ENCODE results near the gene VRK3.
"Not testable (repeated sequence)": the region's sequence is repeated elsewhere in the genome, so short reads cannot be mapped to it uniquely, and the experiment has no call there.

Gene VRK3

DNA sequence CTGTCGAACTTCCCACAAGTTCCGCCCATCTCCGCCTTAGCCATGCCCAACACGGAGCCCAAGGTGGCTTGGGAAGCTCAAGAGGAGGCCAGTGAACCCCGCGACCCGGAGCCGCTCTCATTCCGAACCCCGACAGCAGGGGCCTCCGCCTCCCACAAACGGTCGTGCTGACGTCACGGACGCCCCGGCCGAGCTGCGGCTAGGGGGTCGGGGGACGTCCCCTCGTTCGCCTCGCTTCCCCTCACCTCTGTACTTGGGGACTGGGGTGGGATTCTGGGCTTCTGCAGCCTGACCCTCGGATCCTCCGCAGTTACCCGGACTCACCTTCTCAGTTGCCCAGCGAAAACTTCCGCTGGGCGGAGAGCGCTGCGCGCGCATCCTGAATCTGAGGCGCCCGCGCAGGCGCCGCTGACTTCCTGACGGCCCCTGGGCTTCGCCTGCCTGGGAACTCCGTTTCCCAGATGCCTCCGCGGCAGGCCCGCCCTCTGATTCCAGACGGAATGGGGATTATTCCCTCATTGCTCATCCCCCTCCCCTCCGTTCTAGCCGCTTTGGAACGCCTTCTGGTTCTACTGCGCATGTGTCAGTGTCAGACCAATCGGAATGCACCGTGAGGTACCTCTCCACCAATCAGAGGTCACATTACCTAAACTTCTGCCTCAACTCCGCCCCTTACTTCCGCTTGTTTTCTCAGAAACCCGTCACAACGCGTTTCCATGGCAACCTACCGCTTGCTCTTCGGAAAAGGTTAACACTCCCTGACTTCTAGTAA is at the start of gene VRK3:
Gene VRK3 (minus strand): TSS at position 351 of the 772 bp plus-strand sequence. CDS start 9,210 bp downstream, outside the sequence.
- peak; percentile 100 for DNase-seq (ENCODE audit: low spot score)

- not testable (repeated sequence) for DNase-seq (ENCODE audit: low spot score)
These were observed 43.2 kb upstream of the VRK3 start for GRCh38 chr19:50068382-50068781.

GRCh38 chr19:50067575-50067974 is 42.4 kb upstream of the VRK3 start:
- no peak for DNase-seq (ENCODE audit: low spot score)

DNA sequence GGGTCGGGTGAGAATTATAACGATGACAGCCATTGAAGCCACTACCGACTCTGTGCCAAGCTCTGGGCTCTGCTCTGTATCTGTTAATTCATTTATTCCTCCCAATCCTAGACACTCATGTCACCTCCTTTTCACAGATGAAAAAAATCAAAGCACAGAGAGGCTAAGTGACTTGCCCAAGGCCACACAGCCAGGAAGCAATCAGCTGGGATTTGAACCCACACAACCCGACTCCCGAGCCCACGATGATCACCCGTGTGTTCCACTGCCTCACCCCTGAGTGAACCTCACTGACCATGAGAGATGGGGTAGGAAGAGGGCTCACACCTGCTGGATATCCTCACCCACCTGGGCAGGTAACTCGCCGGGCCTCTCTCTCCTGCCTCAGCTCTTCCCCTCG is 40.8 kb upstream of the VRK3 start:
- DNase-seq (ENCODE audit: low spot score), result no peak

DNA sequence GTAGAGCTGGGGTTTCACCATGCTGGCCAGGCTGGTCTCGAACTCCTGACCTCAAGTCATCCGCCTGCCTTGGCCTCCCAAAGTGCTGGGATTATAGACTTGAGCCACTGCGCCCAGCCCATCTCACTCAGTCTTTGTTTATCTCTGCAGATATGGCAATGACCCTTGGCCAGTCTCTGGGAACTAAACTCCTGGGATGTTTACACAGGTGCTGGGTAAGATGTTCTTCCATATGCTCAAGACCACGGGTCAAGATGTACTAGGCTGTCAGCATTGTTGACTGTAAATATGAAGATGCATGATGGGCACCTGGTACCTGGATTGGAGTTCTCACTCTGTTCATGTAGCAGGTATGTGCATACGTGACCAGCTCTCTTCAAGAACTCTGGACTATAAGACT is 36.5 kb upstream of the VRK3 start:
- no peak for DNase-seq (ENCODE audit: low spot score)

GRCh38 chr19:50060107-50060506 is 34.9 kb upstream of the VRK3 start:
- no peak for DNase-seq (ENCODE audit: low spot score)

GRCh38 chr19:50059045-50059444 is 33.9 kb upstream of the VRK3 start:
- no peak for DNase-seq (ENCODE audit: low spot score)

DNA sequence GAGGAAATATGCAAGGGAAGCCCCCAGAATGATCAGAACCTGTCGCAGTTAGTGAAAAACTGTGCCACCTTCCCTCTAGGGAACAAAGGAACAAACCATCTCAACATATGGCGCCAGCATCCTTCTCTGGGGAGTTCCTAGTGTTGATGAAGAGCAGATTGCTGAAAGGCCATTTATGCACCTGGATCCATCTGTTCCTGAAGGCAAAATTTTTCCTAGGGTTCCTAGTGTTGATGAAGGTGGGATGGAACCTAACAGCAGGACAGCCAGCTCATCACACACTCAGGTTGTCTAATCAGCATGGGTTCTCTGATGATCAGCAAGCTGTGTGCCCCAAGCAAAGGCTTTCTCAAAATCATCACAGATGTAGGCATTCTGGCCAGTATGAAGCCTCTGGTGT is 33.3 kb upstream of the VRK3 start:
- DNase-seq (ENCODE audit: low spot score), result no peak

DNA sequence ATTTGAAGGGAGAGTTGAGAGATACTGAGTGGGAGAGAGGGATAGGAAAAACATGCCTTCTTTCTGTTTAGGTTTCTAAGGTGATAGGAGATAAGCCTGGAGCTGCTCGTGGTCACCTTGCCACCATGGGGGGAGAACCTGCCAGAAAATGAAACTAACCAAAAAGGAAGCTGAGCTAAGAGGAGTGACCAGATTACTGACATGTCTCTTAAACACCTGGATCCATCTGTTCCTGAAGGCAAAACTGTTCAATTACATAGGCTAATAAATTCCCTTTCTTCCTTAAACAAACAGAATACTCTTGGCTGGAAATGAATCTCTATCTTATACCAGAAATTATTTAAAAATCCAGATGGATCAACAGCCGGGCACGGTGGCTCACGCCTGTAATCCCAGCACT is 27.9 kb upstream of the VRK3 start:
- no peak for DNase-seq (ENCODE audit: low spot score)

GRCh38 chr19:50051964-50052363 is 26.8 kb upstream of the VRK3 start:
- no peak for DNase-seq (ENCODE audit: low spot score)

DNA sequence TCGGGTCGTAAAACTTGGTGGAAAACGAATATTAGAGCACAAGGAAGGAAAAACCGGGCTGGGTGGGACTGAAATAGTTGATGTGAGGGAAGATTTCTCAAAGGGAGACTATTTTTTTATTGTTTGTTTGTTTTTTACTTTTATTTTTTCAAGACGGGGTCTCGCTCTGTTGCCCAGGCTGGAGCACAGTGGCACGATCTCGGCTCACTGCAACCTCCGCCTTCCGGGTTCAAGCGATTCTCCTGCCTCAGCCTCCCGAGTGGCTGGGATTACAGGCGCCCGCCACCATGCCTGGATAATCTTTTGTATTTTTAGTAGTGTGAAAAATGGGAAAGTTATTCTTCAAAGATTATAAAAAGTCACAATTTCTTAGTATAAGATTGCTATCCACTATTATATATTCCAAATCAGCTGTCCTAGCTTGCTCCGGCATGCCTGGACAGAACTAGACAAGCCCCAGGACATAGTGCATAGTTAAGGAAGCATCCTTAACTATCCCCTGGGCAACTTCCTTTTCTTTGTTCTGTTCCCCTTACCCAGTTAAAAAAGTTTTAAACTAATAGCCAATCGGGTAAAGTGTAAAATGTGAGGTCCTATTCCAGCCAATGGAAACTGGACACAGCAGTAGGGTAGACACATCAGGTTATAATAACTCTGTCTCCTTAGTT is 26.2 kb upstream of the VRK3 start:
- not testable (repeated sequence) for DNase-seq (ENCODE audit: low spot score)

GRCh38 chr19:50050406-50051227 is 25.4 kb upstream of the VRK3 start:
- peak; percentile 88 for DNase-seq (ENCODE audit: low spot score)

DNA sequence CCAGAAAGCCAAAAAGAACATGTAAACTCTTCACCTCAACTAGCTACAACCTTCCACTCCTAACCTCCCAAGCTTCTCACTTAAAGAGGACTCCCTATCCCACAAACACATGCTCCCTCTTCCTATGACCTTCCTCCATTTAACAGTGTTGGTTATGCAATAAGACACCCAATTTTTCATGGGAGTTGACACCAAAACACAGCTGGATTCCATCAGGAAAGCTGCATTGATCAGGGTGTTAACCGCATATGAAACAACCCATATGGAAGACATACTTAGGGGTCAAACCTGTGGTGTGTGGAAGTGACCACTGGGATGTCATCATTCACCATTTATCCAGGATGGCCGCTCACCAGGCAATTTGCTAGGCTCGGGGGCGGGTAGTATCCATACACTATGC is 22.5 kb upstream of the VRK3 start:
- DNase-seq (ENCODE audit: low spot score), result no peak

DNA sequence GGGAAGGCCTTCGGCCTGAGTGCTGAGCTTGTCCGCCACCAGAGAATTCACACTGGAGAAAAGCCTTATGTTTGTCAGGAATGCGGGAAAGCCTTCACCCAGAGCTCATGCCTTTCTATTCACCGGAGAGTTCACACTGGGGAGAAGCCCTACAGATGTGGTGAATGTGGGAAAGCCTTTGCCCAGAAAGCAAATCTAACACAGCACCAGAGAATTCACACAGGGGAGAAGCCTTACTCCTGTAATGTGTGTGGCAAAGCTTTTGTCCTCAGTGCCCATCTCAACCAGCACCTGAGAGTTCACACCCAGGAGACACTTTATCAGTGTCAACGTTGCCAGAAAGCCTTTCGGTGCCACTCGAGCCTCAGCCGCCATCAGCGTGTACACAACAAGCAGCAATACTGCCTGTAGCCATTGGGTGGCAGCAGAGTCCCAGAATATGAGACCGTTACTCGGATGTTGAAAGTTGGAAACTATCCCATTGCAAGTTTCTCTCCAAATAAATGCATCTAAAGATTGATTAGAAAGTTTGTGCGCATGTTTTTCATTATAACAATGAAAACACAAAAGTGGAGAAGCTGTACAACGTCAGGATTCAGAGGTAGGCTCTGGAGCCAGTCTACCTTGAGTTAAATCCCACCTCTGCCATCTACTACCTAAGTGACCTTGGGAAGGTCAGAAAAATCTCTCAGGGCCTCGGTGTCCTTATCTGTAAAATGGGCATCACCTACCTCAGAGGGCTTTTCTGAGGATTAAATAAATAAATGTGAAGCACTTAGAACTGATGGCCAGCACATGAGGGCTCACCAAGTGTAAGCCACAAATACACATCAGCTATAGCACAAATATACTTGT is 21.7 kb upstream of the VRK3 start:
- peak; percentile 68 for DNase-seq (ENCODE audit: low spot score)

GRCh38 chr19:50044922-50045321 is 19.8 kb upstream of the VRK3 start:
- DNase-seq (ENCODE audit: low spot score), result no peak

DNA sequence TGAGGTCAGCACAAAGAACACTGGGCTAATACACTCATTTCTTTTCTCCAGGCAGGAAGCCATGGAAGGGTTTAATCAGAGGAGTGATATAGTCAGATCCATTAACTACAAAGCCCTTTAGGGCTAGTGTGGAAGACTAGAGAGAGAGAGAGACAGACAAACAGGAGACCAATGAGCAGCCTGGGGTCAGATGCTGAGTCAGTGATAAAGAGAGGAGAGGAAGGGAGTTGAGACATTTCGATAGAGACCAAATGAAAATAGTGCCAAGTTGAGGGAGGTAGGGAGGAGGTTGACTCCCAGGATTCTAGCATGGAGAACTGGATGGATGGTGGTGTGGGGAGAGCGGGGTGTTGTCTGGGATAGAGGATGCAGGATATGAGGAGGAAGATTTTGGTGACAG is 18.8 kb upstream of the VRK3 start:
- DNase-seq (ENCODE audit: low spot score), result no peak

DNA sequence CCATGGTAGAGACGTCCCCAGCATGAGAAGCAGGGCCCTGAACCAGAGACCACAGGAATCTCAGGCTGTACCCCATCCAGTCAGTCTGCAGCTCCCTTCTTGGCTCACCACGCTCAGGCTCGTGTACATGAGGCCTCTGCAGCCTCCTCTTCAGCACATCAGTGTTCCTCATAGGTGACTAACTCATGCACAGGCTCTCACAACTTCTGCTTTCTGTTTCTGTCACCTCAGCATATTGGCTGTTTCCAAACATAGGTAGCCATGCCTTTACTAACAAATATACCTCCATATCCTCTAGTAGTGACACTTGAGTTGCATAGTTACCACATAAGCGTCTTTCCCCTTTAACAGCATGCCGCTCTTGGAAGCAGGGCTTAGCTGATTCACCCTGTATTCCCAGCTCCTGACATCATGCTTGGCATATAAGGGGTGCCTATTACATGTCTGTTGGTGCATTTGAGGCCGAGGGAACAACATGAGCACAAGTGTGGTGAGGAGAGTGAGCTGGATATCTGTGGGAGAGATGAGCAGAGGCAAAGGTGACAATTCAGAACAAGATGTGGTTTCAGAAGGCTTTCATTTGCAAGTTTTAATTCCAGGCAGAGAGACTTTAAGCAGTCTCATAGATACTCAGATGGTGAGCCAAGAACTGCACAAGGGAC is 17.3 kb upstream of the VRK3 start:
- no peak for DNase-seq (ENCODE audit: low spot score)

- DNase-seq (ENCODE audit: low spot score), result no peak
These were observed 15.8 kb upstream of the VRK3 start for GRCh38 chr19:50040967-50041366.

DNA sequence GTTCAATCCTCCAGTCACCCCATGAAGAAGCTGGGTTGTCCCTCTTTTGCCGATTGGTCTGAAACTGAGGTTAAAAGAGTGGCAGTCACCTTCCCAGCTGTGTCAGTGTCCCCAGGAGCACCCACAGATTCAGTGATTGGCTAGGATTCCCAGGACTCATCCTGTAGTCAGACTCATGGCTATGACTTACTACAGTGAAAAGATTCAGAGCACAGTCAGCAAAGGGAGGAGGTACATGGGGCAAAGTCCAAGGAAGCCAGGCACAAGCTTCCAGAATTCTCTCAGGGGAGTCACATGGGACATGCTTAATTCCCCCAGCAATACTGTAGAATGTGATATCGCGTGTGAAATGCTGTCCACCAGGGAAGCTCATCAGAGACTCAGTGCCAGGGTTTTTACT is 14.8 kb upstream of the VRK3 start:
- no peak for DNase-seq (ENCODE audit: low spot score)

- DNase-seq (ENCODE audit: low spot score), result no peak
These were observed 11.7 kb upstream of the VRK3 start for GRCh38 chr19:50036908-50037307.

DNA sequence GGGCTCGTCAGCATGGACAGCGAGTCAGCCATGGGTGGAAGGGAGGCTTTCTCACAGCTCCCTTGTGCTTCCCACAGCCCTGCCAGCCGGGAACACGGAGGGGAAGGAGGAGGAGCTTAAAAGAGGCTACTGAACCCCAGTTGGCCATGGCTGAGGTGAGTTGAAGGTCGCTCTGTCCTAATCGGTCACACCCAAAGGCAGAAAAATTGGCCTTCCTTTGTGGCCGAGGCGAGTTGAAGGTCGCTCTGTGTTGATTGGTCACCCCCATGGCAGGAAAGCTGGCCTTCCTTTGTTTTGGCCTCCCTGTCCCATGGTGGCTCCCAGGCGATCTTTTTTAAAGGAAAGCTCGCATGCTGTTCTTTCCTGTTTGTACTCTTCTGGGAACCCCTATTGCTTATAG is 5.8 kb upstream of the VRK3 start:
- DNase-seq (ENCODE audit: low spot score), result no peak

Measured in CD4-positive, alpha-beta T cell treated with Interleukin-15 for 4 hours (primary cell).